Ishikawa (cell line): ENCODE results near the gene TRPM2.

Source experiments
- FOXM1 ChIP-seq: IDR thresholded peaks from 2 replicates; pipeline ENCODE4 v1.6.1; 2012; ENCODE audit warnings: low read depth, borderline replicate concordance
- RAD21 ChIP-seq: IDR thresholded peaks from 2 replicates; pipeline ENCODE4 v1.6.1; 2012; ENCODE audit warnings: low read depth
- TAF1 ChIP-seq: IDR thresholded peaks from 2 replicates; pipeline ENCODE4 v1.6.1; 2012; ENCODE audit warnings: low read depth, mild to moderate bottlenecking
- ZBTB7A ChIP-seq: IDR thresholded peaks from 2 replicates; pipeline ENCODE4 v1.6.1; 2012; ENCODE audit warnings: low read depth

- TF ChIP-seq ZBTB7A = no peak
- TF ChIP-seq TAF1 = no peak
- no peak for TF ChIP-seq FOXM1
- TF ChIP-seq RAD21 = no peak
Observed at GRCh38 chr21:44432841-44433790, 79.7 kb downstream of the TRPM2 start.
